Activated T-helper 9 cell treated with anti-CD3 and anti-CD28 coated beads, Interleukin-2, amount 50 U/mL, for 16 hours (primary cell): ENCODE results near the gene LMNTD1.
"Not testable (repeated sequence)": the region's sequence is repeated elsewhere in the genome, so short reads cannot be mapped to it uniquely, and the experiment has no call there.

ENCODE experiments used
- DNase-seq: peaks from one replicate; pipeline ENCODE4 v3.0.0-alpha.2; 2020; ENCODE audit warnings: low read depth

LMNTD1 gene

GRCh38 chr12:25488956-25489870 lies 63.9 kb downstream of the LMNTD1 start:
- not testable (repeated sequence) for DNase-seq

- DNase-seq, result no peak
These were observed 70.5 kb downstream of the LMNTD1 start for GRCh38 chr12:25482625-25483024.

- DNase-seq, result no peak
These were observed 72.9 kb downstream of the LMNTD1 start for GRCh38 chr12:25480145-25480544.

- DNase-seq, result no peak
These were observed 75.9 kb downstream of the LMNTD1 start for GRCh38 chr12:25477217-25477616.

GRCh38 chr12:25472453-25472852 lies 80.6 kb downstream of the LMNTD1 start:
- DNase-seq, result no peak

- no peak for DNase-seq
These were observed 83.2 kb downstream of the LMNTD1 start for GRCh38 chr12:25469861-25470260.

- no peak for DNase-seq
These were observed 83.7 kb downstream of the LMNTD1 start for GRCh38 chr12:25469368-25469767.

- no peak for DNase-seq
These were observed 89.6 kb downstream of the LMNTD1 start for GRCh38 chr12:25463521-25463920.

GRCh38 chr12:25463005-25463404 lies 90.1 kb downstream of the LMNTD1 start:
- no peak for DNase-seq

GRCh38 chr12:25459541-25459951 lies 93.5 kb downstream of the LMNTD1 start:
- no peak for DNase-seq

GRCh38 chr12:25458047-25458552 lies 95.0 kb downstream of the LMNTD1 start:
- DNase-seq, result no peak

- no peak for DNase-seq
These were observed 96.6 kb downstream of the LMNTD1 start for GRCh38 chr12:25456474-25456873.

GRCh38 chr12:25455696-25456095 lies 97.4 kb downstream of the LMNTD1 start:
- DNase-seq, result no peak

GRCh38 chr12:25449007-25449406 lies 104.1 kb downstream of the LMNTD1 start:
- no peak for DNase-seq

- no peak for DNase-seq
These were observed 106.0 kb downstream of the LMNTD1 start for GRCh38 chr12:25447046-25447445.

GRCh38 chr12:25438638-25439037 lies 114.4 kb downstream of the LMNTD1 start:
- no peak for DNase-seq

- DNase-seq, result no peak
These were observed 116.7 kb downstream of the LMNTD1 start for GRCh38 chr12:25436206-25437030.

- no peak for DNase-seq
These were observed 117.7 kb downstream of the LMNTD1 start for GRCh38 chr12:25435431-25435830.

- DNase-seq, result no peak
These were observed 118.6 kb downstream of the LMNTD1 start for GRCh38 chr12:25434515-25434914.

- no peak for DNase-seq
These were observed 119.3 kb downstream of the LMNTD1 start for GRCh38 chr12:25433581-25434325.

GRCh38 chr12:25433024-25433423 lies 120.1 kb downstream of the LMNTD1 start:
- DNase-seq, result no peak
